HUES6 (cell line): ENCODE data around the gene GNAO1.

ENCODE experiments used
- H3K27ac ChIP-seq: 2 replicates; pipeline ENCODE4 v1.7.0; 2013; ENCODE audit warnings: low read depth, mild to moderate bottlenecking, low read length, inconsistent platforms
- H3K27me3 ChIP-seq: 2 replicates; pipeline ENCODE4 v1.6.1; 2013; ENCODE audit warnings: low read length; ENCODE audit not compliant: control insufficient read depth, insufficient read depth
- H3K36me3 ChIP-seq: 2 replicates; pipeline ENCODE4 v1.6.1; 2013; ENCODE audit warnings: low read length; ENCODE audit not compliant: control insufficient read depth, insufficient read depth
- H3K4me1 ChIP-seq: 2 replicates; pipeline ENCODE4 v1.6.1; 2013; ENCODE audit warnings: low read length; ENCODE audit not compliant: control insufficient read depth, insufficient read depth
- H3K4me3 ChIP-seq: 2 replicates; pipeline ENCODE4 v1.5.1; 2013; ENCODE audit warnings: low read depth, low read length
- H3K9ac ChIP-seq: one replicate; pipeline ENCODE4 v1.6.1; 2013; ENCODE audit warnings: mild to moderate bottlenecking, low read length
- H3K9me3 ChIP-seq: 2 replicates; pipeline ENCODE4 v1.6.1; 2013; ENCODE audit warnings: low read depth, low read length; ENCODE audit not compliant: control insufficient read depth, insufficient read depth

Gene GNAO1

DNA sequence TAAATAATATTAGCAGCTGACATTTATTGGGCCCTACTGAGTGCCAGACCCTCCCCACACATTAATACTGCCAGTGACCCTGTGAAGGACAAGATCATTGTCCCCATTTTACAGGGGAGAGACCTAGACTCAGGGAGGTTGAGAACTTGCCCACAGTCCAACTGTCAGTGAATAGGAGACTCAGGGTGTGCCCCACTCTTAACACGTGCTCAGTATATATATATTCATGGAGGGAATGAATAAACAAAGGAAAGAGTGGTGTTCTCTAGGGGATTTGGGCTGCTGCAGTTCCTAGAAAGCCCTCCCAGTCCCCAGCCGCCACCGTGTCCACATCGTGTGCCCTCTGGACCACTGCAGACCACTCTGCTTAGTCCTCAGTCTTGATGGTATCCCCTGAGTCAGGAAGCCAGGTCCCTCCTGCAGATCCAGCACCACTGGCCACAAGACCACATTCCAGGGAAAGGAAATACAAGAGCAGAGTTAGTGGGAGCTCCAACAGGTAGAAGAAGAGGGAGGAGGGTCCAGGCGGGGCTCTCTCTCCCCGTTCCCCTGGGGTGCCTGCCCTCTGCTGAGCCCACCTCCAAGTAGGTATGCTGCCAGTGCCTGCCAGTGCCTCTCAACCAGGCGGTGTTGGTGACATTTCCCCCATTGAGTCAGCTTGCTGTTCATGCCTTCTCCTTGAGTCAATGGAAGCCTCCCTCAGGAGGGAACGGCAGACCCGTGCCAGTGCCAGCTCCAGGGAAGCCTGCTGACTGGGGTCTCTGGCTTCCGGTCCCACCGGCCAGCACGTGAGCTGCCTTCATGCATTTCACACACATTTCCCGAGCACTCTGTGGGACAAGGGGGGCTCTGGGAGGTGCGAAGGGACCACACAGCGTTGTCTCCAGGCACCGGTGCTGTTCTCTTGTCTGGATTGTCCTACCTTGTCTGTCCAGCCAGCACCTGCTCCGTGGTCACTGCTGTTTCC is 75.6 kb downstream of the GNAO1 start:
- H3K9me3 ChIP-seq: no peaks in the 10 kb centered on the region
- no peaks in the 10 kb centered on the region for H3K36me3 ChIP-seq

DNA sequence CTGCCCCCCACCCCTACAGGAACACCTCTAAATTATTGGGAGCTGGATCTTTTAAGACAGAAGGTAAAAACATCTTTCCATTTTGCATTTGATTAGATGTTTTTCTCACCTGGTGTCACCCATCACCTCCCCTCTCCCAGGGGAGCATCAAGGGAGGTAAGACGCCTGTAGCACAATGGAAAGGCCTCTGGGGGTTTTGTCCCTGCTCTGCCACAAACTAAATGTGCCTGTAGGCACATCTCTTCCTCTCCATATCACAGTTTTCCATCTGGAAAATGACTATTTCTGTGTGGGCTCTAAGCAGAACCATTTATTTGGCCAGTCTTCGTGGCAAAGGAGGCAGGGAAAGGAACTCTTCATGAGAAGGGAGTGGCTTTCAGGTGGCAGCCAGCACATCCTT is 76.6 kb downstream of the GNAO1 start:
- peaks cover 3% of the 10 kb centered on the region for H3K9me3 ChIP-seq
- H3K36me3 ChIP-seq: no peaks in the 10 kb centered on the region
- H3K27ac ChIP-seq: no peak overlapping the region
- no peak overlapping the region for H3K9ac ChIP-seq
- no peak overlapping the region for H3K4me3 ChIP-seq
- H3K4me1 ChIP-seq: peaks cover 17% of the 10 kb centered on the region
- H3K27me3 ChIP-seq: no peaks in the 10 kb centered on the region

More for the DNA sequence above, 75.6 kb downstream of the GNAO1 start:
- Histone ChIP-seq H3K27ac (no peak overlapping the region), H3K9ac (no peak overlapping the region), H3K27me3 (no peaks in the 10 kb centered on the region), H3K4me3 (no peak overlapping the region), H3K4me1 (peaks cover 17% of the 10 kb centered on the region)

DNA sequence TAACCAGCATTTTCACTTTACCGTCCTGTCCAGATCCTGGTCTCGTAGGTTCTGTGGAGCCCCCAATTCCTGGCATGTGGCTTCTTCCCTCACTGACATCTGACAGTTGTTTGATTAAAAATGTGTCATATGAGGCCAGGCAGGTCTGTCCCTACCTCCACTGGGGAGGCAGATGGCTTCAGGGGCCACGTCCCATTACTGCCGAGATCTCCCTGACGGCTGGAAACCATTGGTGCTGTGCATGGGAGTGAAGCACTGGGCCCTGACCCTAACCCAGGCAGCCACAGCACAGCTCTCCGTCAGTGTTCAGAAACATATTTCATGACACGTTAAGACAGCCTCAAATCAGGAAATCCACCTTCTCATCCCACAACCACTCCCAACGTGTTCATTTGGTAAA is 77.5 kb downstream of the GNAO1 start:
- H3K27me3 ChIP-seq: no peaks in the 10 kb centered on the region
- H3K9ac ChIP-seq: no peak overlapping the region
- no peak overlapping the region for H3K4me3 ChIP-seq
- no peaks in the 10 kb centered on the region for H3K36me3 ChIP-seq
- no peak overlapping the region for H3K27ac ChIP-seq
- H3K4me1 ChIP-seq: peaks cover 17% of the 10 kb centered on the region
- H3K9me3 ChIP-seq: peaks cover 6% of the 10 kb centered on the region

DNA sequence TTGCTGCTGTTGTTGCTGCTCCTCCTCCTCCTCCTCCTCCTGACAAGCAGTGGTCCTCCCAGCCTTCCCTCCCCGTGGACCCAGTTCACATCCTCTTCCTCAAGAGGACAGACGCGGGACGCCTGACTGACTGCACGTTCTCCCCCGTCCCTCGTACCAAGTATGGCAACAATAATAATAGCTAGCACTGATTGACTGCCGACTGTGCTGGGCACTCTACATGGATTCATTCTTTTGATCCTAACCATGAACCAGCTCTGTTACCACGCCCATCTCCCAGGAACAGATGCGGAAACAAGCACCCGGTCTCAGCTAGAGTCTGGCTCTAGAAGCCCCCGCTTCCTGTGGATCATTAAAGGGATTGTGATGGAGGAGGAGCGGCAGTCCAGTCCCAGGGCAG is 78.0 kb downstream of the GNAO1 start:
- Histone ChIP-seq H3K4me1 (peaks cover 17% of the 10 kb centered on the region), H3K9me3 (peaks cover 11% of the 10 kb centered on the region), H3K27ac (peak overlapping the region; percentile 41; the same call in 1 of the 2 replicates), H3K4me3 (no peak overlapping the region), H3K27me3 (no peaks in the 10 kb centered on the region), H3K36me3 (no peaks in the 10 kb centered on the region), H3K9ac (peak overlapping the region; percentile 51)

DNA sequence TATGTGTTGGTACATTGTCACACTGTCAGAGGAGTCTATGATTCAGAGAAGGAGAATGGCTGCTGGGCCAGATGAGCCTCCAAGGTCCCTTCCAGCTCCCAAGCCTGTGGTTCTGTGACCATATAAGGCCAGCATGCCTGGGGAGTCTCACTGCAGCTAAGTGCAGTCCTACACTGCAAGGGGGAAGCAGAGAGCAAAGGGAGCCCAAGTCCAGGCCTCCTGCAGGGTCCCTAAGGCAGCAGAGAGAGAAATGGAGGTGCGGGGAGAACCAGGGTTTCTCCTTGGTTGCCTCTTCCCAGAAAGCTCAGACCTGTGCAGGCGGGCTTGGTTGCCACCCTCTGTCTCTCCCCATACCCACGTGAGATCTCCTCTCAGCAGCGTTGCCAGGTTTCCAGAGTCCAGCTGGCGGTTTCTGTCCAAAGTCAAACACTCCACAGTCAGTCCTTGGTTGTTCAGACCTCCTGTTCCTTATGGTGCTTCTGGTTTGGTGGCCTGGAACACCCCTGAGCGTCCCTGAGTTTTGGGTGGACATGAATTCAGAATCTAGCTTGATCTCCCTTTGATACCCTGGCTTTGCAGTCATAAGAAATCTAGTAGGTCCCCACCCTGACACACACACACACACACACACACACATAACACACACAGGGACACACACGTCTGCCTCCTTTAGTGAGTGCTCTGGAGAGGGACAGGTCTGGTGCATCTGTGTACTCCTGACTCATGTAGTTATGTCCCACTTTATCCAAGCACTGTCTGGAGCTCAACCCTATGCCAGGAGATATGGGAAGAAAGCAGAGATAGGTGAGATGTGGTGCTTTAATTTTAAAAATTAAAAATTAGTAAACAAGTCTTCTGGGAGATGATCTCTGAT is 78.8 kb downstream of the GNAO1 start:
- peaks cover 17% of the 10 kb centered on the region for H3K4me1 ChIP-seq
- H3K36me3 ChIP-seq: no peaks in the 10 kb centered on the region
- H3K9ac ChIP-seq: peak overlapping the region; percentile 51
- peaks cover 15% of the 10 kb centered on the region for H3K9me3 ChIP-seq
- peak overlapping the region; percentile 41; the same call in 1 of the 2 replicates for H3K27ac ChIP-seq
- H3K4me3 ChIP-seq: no peak overlapping the region
- no peaks in the 10 kb centered on the region for H3K27me3 ChIP-seq

DNA sequence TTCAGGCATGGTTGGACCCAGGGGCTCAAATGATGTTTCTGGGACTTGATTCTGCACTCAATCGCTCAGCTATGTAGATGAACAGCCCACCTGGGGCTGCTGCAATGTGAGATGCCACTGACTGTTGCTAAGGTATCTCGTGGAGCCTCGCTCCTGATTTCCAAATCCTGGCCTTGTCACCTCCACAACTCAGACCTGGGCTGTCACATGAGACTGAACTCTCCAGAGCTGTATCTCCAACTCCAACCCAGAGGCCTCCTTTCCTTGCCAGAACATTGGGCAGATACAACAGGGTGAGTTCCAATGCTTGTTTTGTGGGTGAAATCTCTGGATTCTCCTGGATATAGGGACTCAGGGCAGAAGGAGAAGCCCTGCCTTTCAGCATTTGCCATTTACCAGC is 79.5 kb downstream of the GNAO1 start:
- H3K4me1 ChIP-seq: peaks cover 17% of the 10 kb centered on the region
- peaks cover 15% of the 10 kb centered on the region for H3K9me3 ChIP-seq
- H3K27me3 ChIP-seq: no peaks in the 10 kb centered on the region
- H3K4me3 ChIP-seq: no peak overlapping the region
- H3K27ac ChIP-seq: no peak overlapping the region
- H3K36me3 ChIP-seq: no peaks in the 10 kb centered on the region
- no peak overlapping the region for H3K9ac ChIP-seq

DNA sequence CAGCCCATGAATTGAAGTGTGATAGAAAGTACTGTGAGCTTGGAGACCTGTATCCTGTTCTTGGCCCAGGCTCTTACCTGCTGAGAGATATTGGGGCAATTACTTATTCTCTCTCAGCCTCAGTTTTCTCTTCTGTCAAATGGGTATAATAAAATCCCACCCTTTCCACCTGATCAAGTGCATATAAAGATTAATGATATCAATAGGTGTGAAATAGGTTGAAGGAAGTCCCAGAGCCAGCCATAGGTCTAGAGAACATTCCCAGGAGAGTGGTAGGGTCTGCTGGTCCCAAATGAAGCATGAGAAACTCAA is 81.2 kb downstream of the GNAO1 start:
- Histone ChIP-seq H3K4me1 (peaks cover 30% of the 10 kb centered on the region), H3K27me3 (no peaks in the 10 kb centered on the region), H3K9ac (no peak overlapping the region), H3K27ac (no peak overlapping the region), H3K9me3 (peaks cover 15% of the 10 kb centered on the region), H3K4me3 (no peak overlapping the region), H3K36me3 (no peaks in the 10 kb centered on the region)

DNA sequence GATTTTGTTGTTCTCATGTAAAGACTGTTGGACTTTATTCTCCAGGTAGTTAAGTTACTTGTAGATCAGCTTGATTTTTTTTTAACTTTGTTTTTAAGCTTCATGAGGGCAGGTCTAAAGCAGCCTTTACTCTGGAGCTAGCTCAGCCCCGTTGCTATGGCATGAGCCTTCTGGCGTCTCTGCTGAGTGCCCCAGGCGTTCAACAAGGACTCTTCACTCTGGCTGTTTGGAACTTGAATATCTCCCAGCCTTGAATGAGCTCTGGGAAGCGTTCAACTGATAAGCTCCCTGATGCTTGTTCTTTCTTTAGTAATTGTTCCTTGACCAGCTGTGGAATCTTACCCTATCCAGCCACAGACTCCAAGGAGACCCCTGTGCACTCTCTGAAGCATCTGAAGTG is 82.3 kb downstream of the GNAO1 start:
- no peaks in the 10 kb centered on the region for H3K36me3 ChIP-seq
- H3K9me3 ChIP-seq: peaks cover 15% of the 10 kb centered on the region
- no peaks in the 10 kb centered on the region for H3K27me3 ChIP-seq
- H3K4me3 ChIP-seq: no peak overlapping the region
- peaks cover 39% of the 10 kb centered on the region for H3K4me1 ChIP-seq
- no peak overlapping the region for H3K27ac ChIP-seq
- no peak overlapping the region for H3K9ac ChIP-seq

DNA sequence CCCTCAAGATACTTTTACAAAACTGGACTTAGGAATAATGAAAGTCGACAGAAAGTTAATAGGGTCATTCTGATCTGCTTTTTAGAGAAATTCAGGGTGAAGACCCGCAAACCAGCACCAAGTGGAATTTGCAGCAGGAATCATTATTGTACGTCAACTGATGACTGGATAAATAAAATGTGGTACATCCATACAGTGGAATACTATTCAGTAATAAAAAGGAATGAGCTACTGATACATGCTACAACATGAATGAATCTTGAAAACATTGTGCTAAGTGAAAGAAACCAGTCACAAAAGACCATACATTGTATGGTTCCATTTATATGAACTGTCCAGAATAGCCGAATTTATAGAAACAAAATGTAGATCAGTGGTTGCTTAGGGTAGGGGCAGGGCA is 83.1 kb downstream of the GNAO1 start:
- Histone ChIP-seq H3K27ac (no peak overlapping the region), H3K27me3 (no peaks in the 10 kb centered on the region), H3K9me3 (peaks cover 15% of the 10 kb centered on the region), H3K4me3 (no peak overlapping the region), H3K4me1 (peaks cover 39% of the 10 kb centered on the region), H3K9ac (no peak overlapping the region), H3K36me3 (no peaks in the 10 kb centered on the region)

DNA sequence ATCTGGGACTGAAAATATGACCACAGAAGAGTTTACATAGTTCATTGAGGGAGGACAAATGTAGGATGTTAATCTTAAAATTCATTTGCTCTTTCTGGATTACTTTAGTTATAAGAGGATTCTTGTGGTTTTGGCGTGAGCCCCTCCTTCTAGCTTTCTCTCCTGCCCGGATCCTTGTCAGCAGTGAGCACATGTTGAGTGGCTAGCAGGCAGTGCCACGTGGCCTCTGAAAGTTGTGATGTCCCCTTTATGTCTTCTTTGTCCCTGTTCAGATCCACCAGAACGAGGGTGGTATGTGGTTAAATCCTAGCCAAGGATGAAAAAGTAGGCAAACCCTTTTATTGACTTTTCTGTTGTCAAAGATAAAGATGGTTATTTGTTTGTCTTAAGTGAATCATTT is 83.8 kb downstream of the GNAO1 start:
- Histone ChIP-seq H3K9ac (no peak overlapping the region), H3K36me3 (no peaks in the 10 kb centered on the region), H3K4me3 (no peak overlapping the region), H3K9me3 (peaks cover 15% of the 10 kb centered on the region), H3K27ac (no peak overlapping the region), H3K27me3 (no peaks in the 10 kb centered on the region), H3K4me1 (peaks cover 34% of the 10 kb centered on the region)

DNA sequence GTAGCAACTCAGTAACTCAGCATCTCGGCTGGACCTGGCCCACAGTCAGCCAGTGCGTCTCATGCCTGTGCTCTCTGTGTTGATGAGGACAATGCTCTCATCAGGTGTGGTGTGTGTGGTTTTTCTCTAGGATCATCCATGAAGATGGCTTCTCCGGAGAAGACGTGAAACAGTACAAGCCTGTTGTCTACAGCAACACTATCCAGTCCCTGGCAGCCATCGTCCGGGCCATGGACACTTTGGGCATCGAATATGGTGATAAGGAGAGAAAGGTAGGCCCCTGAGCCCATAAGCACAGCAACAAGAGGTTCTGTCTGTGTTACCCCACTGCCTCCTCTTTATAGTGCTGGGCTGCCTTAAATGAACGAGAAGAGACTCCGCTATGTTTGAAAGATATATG is 84.5 kb downstream of the GNAO1 start:
- Histone ChIP-seq H3K36me3 (no peaks in the 10 kb centered on the region), H3K9ac (no peak overlapping the region), H3K27ac (no peak overlapping the region), H3K4me3 (no peak overlapping the region), H3K27me3 (no peaks in the 10 kb centered on the region), H3K9me3 (peaks cover 15% of the 10 kb centered on the region), H3K4me1 (peaks cover 33% of the 10 kb centered on the region)
